HT-29 (cell line): ENCODE measurements around the gene TSPAN2. TPM values are rescaled to one million over a fixed set of nuclear protein-coding genes. Genes with fewer than 3 reads are reported as not detected.

Experiments
- DNase-seq: peaks from one replicate; pipeline ENCODE4 v3.0.0-alpha.2; 2015; ENCODE audit warnings: low spot score
- total RNA-seq: library from RNA; depleted of rRNA; stranded (reverse); fragments of >200 nt; shearing (Covaris generic); gene quantifications from 2 replicates; pipeline ENCODE4 v1.2.3, GENCODE V29; 2014

Gene TSPAN2
- total RNA-seq, 1 experiment from 2014 or later: 0.23 TPM

GRCh38 chr1:115113766-115114165 lies 24.5 kb upstream of the TSPAN2 start:
- DNase-seq: no peak

- DNase-seq: peak; percentile 68
Measured at GRCh38 chr1:115112496-115113375, 23.4 kb upstream of the TSPAN2 start.

GRCh38 chr1:115107516-115108260 lies 18.4 kb upstream of the TSPAN2 start:
- no peak for DNase-seq

- no peak for DNase-seq
Measured at GRCh38 chr1:115105831-115106230, 16.5 kb upstream of the TSPAN2 start.

GRCh38 chr1:115099693-115100050 lies 10.4 kb upstream of the TSPAN2 start:
- no peak for DNase-seq

- peak; percentile 88 for DNase-seq
Measured at GRCh38 chr1:115098979-115099692, 9.8 kb upstream of the TSPAN2 start.

- DNase-seq: no peak
Measured at GRCh38 chr1:115092175-115092574, 2.9 kb upstream of the TSPAN2 start.

GRCh38 chr1:115091572-115091971 lies 2.3 kb upstream of the TSPAN2 start:
- DNase-seq: no peak

GRCh38 chr1:115090956-115091355 lies 1.7 kb upstream of the TSPAN2 start:
- DNase-seq: no peak

- no peak for DNase-seq
Measured at GRCh38 chr1:115090540-115090939, 1.2 kb upstream of the TSPAN2 start.

- DNase-seq: no peak
Measured at GRCh38 chr1:115090186-115090490, 835 bp upstream of the TSPAN2 start.

GRCh38 chr1:115088871-115089419 lies 358 bp downstream of the TSPAN2 start:
- no peak for DNase-seq

- DNase-seq: no peak
Measured at GRCh38 chr1:115088115-115088778, 1.1 kb downstream of the TSPAN2 start.

GRCh38 chr1:115086176-115086830 lies 3.0 kb downstream of the TSPAN2 start:
- DNase-seq: no peak

- DNase-seq: no peak
Measured at GRCh38 chr1:115084902-115085511, 4.3 kb downstream of the TSPAN2 start.

GRCh38 chr1:115082949-115083348 lies 6.4 kb downstream of the TSPAN2 start:
- no peak for DNase-seq

- no peak for DNase-seq
Measured at GRCh38 chr1:115078708-115079107, 10.6 kb downstream of the TSPAN2 start.

- no peak for DNase-seq
Measured at GRCh38 chr1:115077984-115078330, 11.3 kb downstream of the TSPAN2 start.

- DNase-seq: no peak
Measured at GRCh38 chr1:115077286-115077983, 11.9 kb downstream of the TSPAN2 start.

- DNase-seq: no peak
Measured at GRCh38 chr1:115076384-115076915, 12.9 kb downstream of the TSPAN2 start.
